GM18498 (cell line): ENCODE data around the gene MED26.
A peak's percentile ranks its signal among the peaks of the same experiment; 100 is the strongest.
"Not testable (repeated sequence)": the region's sequence is repeated elsewhere in the genome, so short reads cannot be mapped to it uniquely, and the experiment has no call there.

Experiments used
- ATAC-seq: cut with Tn5 transposase; IDR thresholded peaks from one replicate; pipeline ENCODE4 v1.9.1; 2021; ENCODE audit warnings: mild to moderate bottlenecking, moderate library complexity; ENCODE audit not compliant: unreplicated experiment

MED26 gene

GRCh38 chr19:16628183-16628983 is at the start of gene MED26:
Gene MED26 (minus strand): TSS chr19:16628204. CDS start chr19:16627943, 261 bp downstream.
- ATAC-seq: peak; percentile 90

GRCh38 chr19:16677055-16677454 is 49.1 kb upstream of the MED26 start:
- ATAC-seq: no peak

- no peak for ATAC-seq
Measured at GRCh38 chr19:16676101-16676798, 48.2 kb upstream of the MED26 start.

GRCh38 chr19:16673839-16674238 is 45.8 kb upstream of the MED26 start:
- ATAC-seq: not testable (repeated sequence)

- no peak for ATAC-seq
Measured at GRCh38 chr19:16673231-16673630, 45.2 kb upstream of the MED26 start.

- no peak for ATAC-seq
Measured at GRCh38 chr19:16671652-16672274, 43.8 kb upstream of the MED26 start.

- no peak for ATAC-seq
Measured at GRCh38 chr19:16670291-16670690, 42.3 kb upstream of the MED26 start.

- ATAC-seq: not testable (repeated sequence)
Measured at GRCh38 chr19:16668702-16669101, 40.7 kb upstream of the MED26 start.

GRCh38 chr19:16668176-16668575 is 40.2 kb upstream of the MED26 start:
- ATAC-seq: no peak

- no peak for ATAC-seq
Measured at GRCh38 chr19:16661480-16662034, 33.6 kb upstream of the MED26 start.

GRCh38 chr19:16660763-16661479 is 32.9 kb upstream of the MED26 start, which contains the start of gene TMEM38A:
Gene TMEM38A (plus strand): TSS chr19:16661139. CDS start chr19:16661218, 79 bp downstream.
- peak; percentile 29 for ATAC-seq

GRCh38 chr19:16659832-16660708 is 32.1 kb upstream of the MED26 start, which contains the start of gene SMIM7:
Gene SMIM7 (minus strand): TSS chr19:16660144. CDS start chr19:16660110, 34 bp downstream.
- ATAC-seq: peak; percentile 88

- ATAC-seq: no peak
Measured at GRCh38 chr19:16659464-16659831, 31.4 kb upstream of the MED26 start.

GRCh38 chr19:16657384-16657783 is 29.4 kb upstream of the MED26 start:
- ATAC-seq: no peak

- ATAC-seq: no peak
Measured at GRCh38 chr19:16655727-16656126, 27.7 kb upstream of the MED26 start.

- ATAC-seq: no peak
Measured at GRCh38 chr19:16654627-16655026, 26.6 kb upstream of the MED26 start.

- no peak for ATAC-seq
Measured at GRCh38 chr19:16654140-16654539, 26.1 kb upstream of the MED26 start.

GRCh38 chr19:16652854-16653253 is 24.9 kb upstream of the MED26 start:
- ATAC-seq: no peak

GRCh38 chr19:16651421-16652188 is 23.6 kb upstream of the MED26 start:
- not testable (repeated sequence) for ATAC-seq
